GM23338 (cell line): ENCODE measurements around the gene CST3. TPM values are rescaled to one million over a fixed set of nuclear protein-coding genes. Genes with fewer than 3 reads are reported as not detected.

Source experiments
- ATAC-seq: fragments of 200-7000 bp; cut with Tn5 transposase; 3 replicates; pipeline ENCODE4 v1.9.1; 2020
- DNase-seq: peaks from one replicate; pipeline ENCODE4 v3.0.0-alpha.2; 2015; ENCODE audit warnings: low spot score
- H2AFZ ChIP-seq: fragments of 200-600 bp; sonication (generic); 2 replicates; pipeline ENCODE4 v1.8.0; 2016; ENCODE audit warnings: antibody characterized with exemption, mild to moderate bottlenecking, moderate library complexity
- H3F3A ChIP-seq: fragments of 200-600 bp; sonication (generic); replicated peaks from 2 replicates; pipeline ENCODE4 v1.8.0; 2017; ENCODE audit warnings: antibody characterized with exemption, mixed run types, low read depth
- H3K27ac ChIP-seq: fragments of 200-600 bp; sonication (generic); 2 replicates; pipeline ENCODE4 v1.6.1; 2016; ENCODE audit warnings: low read depth
- H3K27me3 ChIP-seq: fragments of 200-600 bp; sonication (generic); 2 replicates; pipeline ENCODE4 v1.8.0; 2016; ENCODE audit warnings: mild to moderate bottlenecking, mixed run types, moderate library complexity; ENCODE audit not compliant: insufficient read depth
- H3K36me3 ChIP-seq: fragments of 200-600 bp; sonication (generic); 2 replicates; pipeline ENCODE4 v1.8.0; 2016; ENCODE audit warnings: mild to moderate bottlenecking; ENCODE audit not compliant: insufficient read depth
- H3K4me1 ChIP-seq: fragments of 200-600 bp; sonication (generic); 2 replicates; pipeline ENCODE4 v1.8.0; 2016; ENCODE audit warnings: mild to moderate bottlenecking, moderate library complexity; ENCODE audit not compliant: insufficient read depth
- H3K4me2 ChIP-seq: fragments of 200-600 bp; sonication (generic); 2 replicates; pipeline ENCODE4 v1.7.1; 2017; ENCODE audit warnings: mixed run types
- H3K4me3 ChIP-seq: fragments of 200-600 bp; sonication (generic); 2 replicates; pipeline ENCODE4 v1.6.1; 2016; ENCODE audit warnings: mixed run types
- H3K79me2 ChIP-seq: fragments of 200-600 bp; sonication (generic); replicated peaks from 2 replicates; pipeline ENCODE4 v1.8.0; 2017; ENCODE audit warnings: mild to moderate bottlenecking; ENCODE audit not compliant: insufficient read depth
- H3K9me2 ChIP-seq: fragments of 200-600 bp; sonication (generic); 2 replicates; pipeline ENCODE4 v1.8.0; 2017; ENCODE audit not compliant: insufficient read depth
- H4K20me1 ChIP-seq: fragments of 200-600 bp; sonication (generic); replicated peaks from 2 replicates; pipeline ENCODE4 v1.8.0; 2017; ENCODE audit warnings: mild to moderate bottlenecking; ENCODE audit not compliant: insufficient read depth
- H3K27ac Mint-ChIP-seq: 2 replicates; pipeline ENCODE4 v1.8.0; 2020; ENCODE audit warnings: inconsistent platforms, mild to moderate bottlenecking, moderate library complexity, mixed read lengths
- H3K27me3 Mint-ChIP-seq: 3 replicates; pipeline ENCODE4 v1.8.0; 2022; ENCODE audit warnings: low read depth, mild to moderate bottlenecking, moderate library complexity, mixed read lengths, inconsistent platforms; ENCODE audit not compliant: insufficient read depth, poor library complexity
- H3K36me3 Mint-ChIP-seq: 3 replicates; pipeline ENCODE4 v1.8.0; 2021; ENCODE audit warnings: low read depth, mild to moderate bottlenecking, inconsistent platforms, moderate library complexity, mixed read lengths
- H3K4me1 Mint-ChIP-seq: 3 replicates; pipeline ENCODE4 v1.8.0; 2020; ENCODE audit warnings: mild to moderate bottlenecking, inconsistent platforms, mixed read lengths
- H3K4me3 Mint-ChIP-seq: 3 replicates; pipeline ENCODE4 v1.8.0; 2021; ENCODE audit warnings: moderate library complexity, mild to moderate bottlenecking, inconsistent platforms, mixed read lengths
- H3K9me3 Mint-ChIP-seq: 3 replicates; pipeline ENCODE4 v1.8.0; 2020; ENCODE audit warnings: moderate library complexity, mild to moderate bottlenecking, inconsistent platforms, mixed read lengths
- CREB1 ChIP-seq: fragments of 250-450 bp; sonication (Bioruptor Pico); IDR thresholded peaks from 2 replicates; pipeline ENCODE4 v1.5.0; 2020; ENCODE audit warnings: low read depth, mild to moderate bottlenecking, moderate library complexity
- CTCF ChIP-seq, 2 experiments: fragments of 200-600 bp in 1 of 2; sonication (generic) in 1 of 2; conservative IDR thresholded peaks; 2 replicates each; pipeline versions ENCODE4 v1.5.1 to v1.6.1; 2016 to 2017; ENCODE audit warnings: antibody characterized with exemption in 2 of 2, low read depth in 2 of 2, mild to moderate bottlenecking in 2 of 2, moderate library complexity in 1 of 2
- ETS1 ChIP-seq: IDR thresholded peaks from 2 replicates; pipeline ENCODE4 v1.6.1; 2016; ENCODE audit warnings: antibody characterized with exemption
- EZH2 ChIP-seq: fragments of 200-600 bp; sonication (generic); IDR thresholded peaks from one replicate; pipeline ENCODE4 v1.8.0; 2017; ENCODE audit warnings: antibody characterized with exemption, mild to moderate bottlenecking, low read depth; ENCODE audit not compliant: unreplicated experiment
- EZH2phosphoT487 ChIP-seq: fragments of 200-600 bp; sonication (generic); IDR thresholded peaks from one replicate; pipeline ENCODE4 v1.8.1; 2018; ENCODE audit warnings: antibody characterized with exemption; ENCODE audit not compliant: unreplicated experiment
- JUNB ChIP-seq: IDR thresholded peaks from one replicate; pipeline ENCODE4 v1.6.1; 2016; ENCODE audit warnings: antibody characterized with exemption; ENCODE audit not compliant: unreplicated experiment
- NANOG ChIP-seq: IDR thresholded peaks from 2 replicates; pipeline ENCODE4 v1.6.1; 2016; ENCODE audit warnings: antibody characterized with exemption, borderline replicate concordance
- POLR2AphosphoS5 ChIP-seq: IDR thresholded peaks from 2 replicates; pipeline ENCODE4 v1.6.1; 2016; ENCODE audit warnings: antibody characterized with exemption, low read depth
- STAT1 ChIP-seq: IDR thresholded peaks from one replicate; pipeline ENCODE4 v1.6.1; 2016; ENCODE audit warnings: antibody characterized with exemption; ENCODE audit not compliant: unreplicated experiment
- ZNF114 ChIP-seq: fragments of 250-450 bp; sonication (Bioruptor Pico); IDR thresholded peaks from 2 replicates; pipeline ENCODE4 v1.5.0; 2020; ENCODE audit warnings: mild to moderate bottlenecking, moderate library complexity
- ZNF331 ChIP-seq: fragments of 250-450 bp; sonication (Bioruptor Pico); IDR thresholded peaks from 2 replicates; pipeline ENCODE4 v1.5.0; 2020; ENCODE audit warnings: low read depth, mild to moderate bottlenecking, moderate library complexity
- polyA plus RNA-seq: library from polyadenylated mRNA; unstranded; fragments of >200 nt; fragmentation: Nextera tagmentation; extraction: Ambion mirVana; gene quantifications from 2 replicates; pipeline ENCODE4 v1.2.1, GENCODE V29; 2016
- total RNA-seq: library from RNA; depleted of rRNA; stranded (reverse); fragments of >200 nt; shearing (Covaris generic); gene quantifications from 2 replicates; pipeline ENCODE4 v1.2.3, GENCODE V29; 2014
- TF ChIP-seq, protein P1 (sequence below): IDR thresholded peaks from one replicate; pipeline ENCODE4 v1.6.1; 2018; ENCODE audit warnings: antibody characterized with exemption; ENCODE audit not compliant: unreplicated experiment
- TF ChIP-seq, protein P2 (sequence below): fragments of 250-450 bp; sonication (Bioruptor Pico); IDR thresholded peaks from 2 replicates; pipeline ENCODE4 v1.5.0; 2020; ENCODE audit warnings: mild to moderate bottlenecking, moderate library complexity

Gene CST3
- total and polyA plus RNA-seq, 2 experiments from 2014 or later = 51.8 to 71.5 TPM

DNA sequence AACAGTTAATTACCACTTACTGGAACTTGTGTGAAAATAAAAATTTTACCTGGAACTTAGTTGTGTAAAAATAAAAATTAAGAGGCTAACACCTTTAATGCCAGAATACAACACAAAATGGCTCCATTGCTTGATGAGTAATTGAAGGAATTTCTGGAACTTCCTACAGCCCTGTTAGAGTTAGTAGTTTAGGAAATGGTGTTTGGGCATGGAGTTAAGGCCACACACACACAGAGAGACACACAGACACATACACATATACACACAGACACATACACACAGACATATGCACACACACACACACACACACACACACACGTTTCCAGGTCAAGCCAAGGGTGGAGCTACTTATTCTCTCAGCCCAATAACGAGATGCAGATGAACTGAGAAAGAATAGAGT lies 20.6 kb upstream of the CST3 start:
- no peaks in the 10 kb centered on the region for H4K20me1 ChIP-seq
- no peaks in the 10 kb centered on the region for H3K36me3 ChIP-seq
- H3K27ac Mint-ChIP-seq = no peak overlapping the region
- H3K9me2 ChIP-seq = no peaks in the 10 kb centered on the region
- DNase-seq (no peak), ATAC-seq (no peak)
- H3K4me1 Mint-ChIP-seq = peaks cover 5% of the 10 kb centered on the region; the same call in 2 of the 3 replicates
- no peak overlapping the region for H3K4me3 ChIP-seq
- H3K4me3 Mint-ChIP-seq = no peak overlapping the region
- peak overlapping the region; percentile 14; the same call in 1 of the 2 replicates for H2AFZ ChIP-seq
- no peaks in the 10 kb centered on the region; the same call in 2 of the 3 replicates for H3K9me3 Mint-ChIP-seq
- H3K27ac ChIP-seq = no peak overlapping the region
- H3K27me3 ChIP-seq = no peaks in the 10 kb centered on the region
- no peaks in the 10 kb centered on the region for H3K79me2 ChIP-seq
- H3K27me3 Mint-ChIP-seq = peaks cover 8% of the 10 kb centered on the region
- no peaks in the 10 kb centered on the region for H3K4me1 ChIP-seq
- no peak for TF ChIP-seq JUNB
- no peak for TF ChIP-seq ZNF331 (CRISPR knock-in tag)
- TF ChIP-seq EZH2phosphoT487 = no peak
- no peak for TF ChIP-seq STAT1
- TF ChIP-seq CREB1 = no peak
- TF ChIP-seq, protein P1, sequence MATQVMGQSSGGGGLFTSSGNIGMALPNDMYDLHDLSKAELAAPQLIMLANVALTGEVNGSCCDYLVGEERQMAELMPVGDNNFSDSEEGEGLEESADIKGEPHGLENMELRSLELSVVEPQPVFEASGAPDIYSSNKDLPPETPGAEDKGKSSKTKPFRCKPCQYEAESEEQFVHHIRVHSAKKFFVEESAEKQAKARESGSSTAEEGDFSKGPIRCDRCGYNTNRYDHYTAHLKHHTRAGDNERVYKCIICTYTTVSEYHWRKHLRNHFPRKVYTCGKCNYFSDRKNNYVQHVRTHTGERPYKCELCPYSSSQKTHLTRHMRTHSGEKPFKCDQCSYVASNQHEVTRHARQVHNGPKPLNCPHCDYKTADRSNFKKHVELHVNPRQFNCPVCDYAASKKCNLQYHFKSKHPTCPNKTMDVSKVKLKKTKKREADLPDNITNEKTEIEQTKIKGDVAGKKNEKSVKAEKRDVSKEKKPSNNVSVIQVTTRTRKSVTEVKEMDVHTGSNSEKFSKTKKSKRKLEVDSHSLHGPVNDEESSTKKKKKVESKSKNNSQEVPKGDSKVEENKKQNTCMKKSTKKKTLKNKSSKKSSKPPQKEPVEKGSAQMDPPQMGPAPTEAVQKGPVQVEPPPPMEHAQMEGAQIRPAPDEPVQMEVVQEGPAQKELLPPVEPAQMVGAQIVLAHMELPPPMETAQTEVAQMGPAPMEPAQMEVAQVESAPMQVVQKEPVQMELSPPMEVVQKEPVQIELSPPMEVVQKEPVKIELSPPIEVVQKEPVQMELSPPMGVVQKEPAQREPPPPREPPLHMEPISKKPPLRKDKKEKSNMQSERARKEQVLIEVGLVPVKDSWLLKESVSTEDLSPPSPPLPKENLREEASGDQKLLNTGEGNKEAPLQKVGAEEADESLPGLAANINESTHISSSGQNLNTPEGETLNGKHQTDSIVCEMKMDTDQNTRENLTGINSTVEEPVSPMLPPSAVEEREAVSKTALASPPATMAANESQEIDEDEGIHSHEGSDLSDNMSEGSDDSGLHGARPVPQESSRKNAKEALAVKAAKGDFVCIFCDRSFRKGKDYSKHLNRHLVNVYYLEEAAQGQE = no peak
- TF ChIP-seq EZH2 = no peak
- TF ChIP-seq CTCF (conservative IDR thresholded peaks at IDR 0.05; ENCODE audit: low read depth in 2 of 2) = no peak
- no peak for TF ChIP-seq POLR2AphosphoS5
- TF ChIP-seq, protein P2, sequence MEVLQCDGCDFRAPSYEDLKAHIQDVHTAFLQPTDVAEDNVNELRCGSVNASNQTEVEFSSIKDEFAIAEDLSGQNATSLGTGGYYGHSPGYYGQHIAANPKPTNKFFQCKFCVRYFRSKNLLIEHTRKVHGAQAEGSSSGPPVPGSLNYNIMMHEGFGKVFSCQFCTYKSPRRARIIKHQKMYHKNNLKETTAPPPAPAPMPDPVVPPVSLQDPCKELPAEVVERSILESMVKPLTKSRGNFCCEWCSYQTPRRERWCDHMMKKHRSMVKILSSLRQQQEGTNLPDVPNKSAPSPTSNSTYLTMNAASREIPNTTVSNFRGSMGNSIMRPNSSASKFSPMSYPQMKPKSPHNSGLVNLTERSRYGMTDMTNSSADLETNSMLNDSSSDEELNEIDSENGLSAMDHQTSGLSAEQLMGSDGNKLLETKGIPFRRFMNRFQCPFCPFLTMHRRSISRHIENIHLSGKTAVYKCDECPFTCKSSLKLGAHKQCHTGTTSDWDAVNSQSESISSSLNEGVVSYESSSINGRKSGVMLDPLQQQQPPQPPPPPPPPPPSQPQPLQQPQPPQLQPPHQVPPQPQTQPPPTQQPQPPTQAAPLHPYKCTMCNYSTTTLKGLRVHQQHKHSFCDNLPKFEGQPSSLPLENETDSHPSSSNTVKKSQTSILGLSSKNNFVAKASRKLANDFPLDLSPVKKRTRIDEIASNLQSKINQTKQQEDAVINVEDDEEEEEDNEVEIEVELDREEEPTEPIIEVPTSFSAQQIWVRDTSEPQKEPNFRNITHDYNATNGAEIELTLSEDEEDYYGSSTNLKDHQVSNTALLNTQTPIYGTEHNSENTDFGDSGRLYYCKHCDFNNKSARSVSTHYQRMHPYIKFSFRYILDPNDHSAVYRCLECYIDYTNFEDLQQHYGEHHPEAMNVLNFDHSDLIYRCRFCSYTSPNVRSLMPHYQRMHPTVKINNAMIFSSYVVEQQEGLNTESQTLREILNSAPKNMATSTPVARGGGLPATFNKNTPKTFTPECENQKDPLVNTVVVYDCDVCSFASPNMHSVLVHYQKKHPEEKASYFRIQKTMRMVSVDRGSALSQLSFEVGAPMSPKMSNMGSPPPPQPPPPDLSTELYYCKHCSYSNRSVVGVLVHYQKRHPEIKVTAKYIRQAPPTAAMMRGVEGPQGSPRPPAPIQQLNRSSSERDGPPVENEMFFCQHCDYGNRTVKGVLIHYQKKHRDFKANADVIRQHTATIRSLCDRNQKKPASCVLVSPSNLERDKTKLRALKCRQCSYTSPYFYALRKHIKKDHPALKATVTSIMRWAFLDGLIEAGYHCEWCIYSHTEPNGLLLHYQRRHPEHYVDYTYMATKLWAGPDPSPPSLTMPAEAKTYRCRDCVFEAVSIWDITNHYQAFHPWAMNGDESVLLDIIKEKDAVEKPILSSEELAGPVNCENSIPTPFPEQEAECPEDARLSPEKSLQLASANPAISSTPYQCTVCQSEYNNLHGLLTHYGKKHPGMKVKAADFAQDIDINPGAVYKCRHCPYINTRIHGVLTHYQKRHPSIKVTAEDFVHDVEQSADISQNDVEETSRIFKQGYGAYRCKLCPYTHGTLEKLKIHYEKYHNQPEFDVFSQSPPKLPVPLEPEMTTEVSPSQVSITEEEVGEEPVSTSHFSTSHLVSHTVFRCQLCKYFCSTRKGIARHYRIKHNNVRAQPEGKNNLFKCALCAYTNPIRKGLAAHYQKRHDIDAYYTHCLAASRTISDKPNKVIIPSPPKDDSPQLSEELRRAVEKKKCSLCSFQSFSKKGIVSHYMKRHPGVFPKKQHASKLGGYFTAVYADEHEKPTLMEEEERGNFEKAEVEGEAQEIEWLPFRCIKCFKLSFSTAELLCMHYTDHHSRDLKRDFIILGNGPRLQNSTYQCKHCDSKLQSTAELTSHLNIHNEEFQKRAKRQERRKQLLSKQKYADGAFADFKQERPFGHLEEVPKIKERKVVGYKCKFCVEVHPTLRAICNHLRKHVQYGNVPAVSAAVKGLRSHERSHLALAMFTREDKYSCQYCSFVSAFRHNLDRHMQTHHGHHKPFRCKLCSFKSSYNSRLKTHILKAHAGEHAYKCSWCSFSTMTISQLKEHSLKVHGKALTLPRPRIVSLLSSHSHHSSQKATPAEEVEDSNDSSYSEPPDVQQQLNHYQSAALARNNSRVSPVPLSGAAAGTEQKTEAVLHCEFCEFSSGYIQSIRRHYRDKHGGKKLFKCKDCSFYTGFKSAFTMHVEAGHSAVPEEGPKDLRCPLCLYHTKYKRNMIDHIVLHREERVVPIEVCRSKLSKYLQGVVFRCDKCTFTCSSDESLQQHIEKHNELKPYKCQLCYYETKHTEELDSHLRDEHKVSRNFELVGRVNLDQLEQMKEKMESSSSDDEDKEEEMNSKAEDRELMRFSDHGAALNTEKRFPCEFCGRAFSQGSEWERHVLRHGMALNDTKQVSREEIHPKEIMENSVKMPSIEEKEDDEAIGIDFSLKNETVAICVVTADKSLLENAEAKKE = no peak
- no peak for TF ChIP-seq NANOG
- TF ChIP-seq ZNF114 (CRISPR knock-in tag) = no peak
- no peak for TF ChIP-seq ETS1
- no peaks in the 10 kb centered on the region for H3K36me3 Mint-ChIP-seq
- no peaks in the 10 kb centered on the region for H3F3A ChIP-seq
- no peak overlapping the region for H3K4me2 ChIP-seq
